Stimulated activated CD4-positive, alpha-beta T cell treated with anti-CD3 and anti-CD28 coated beads, Interleukin-2, amount 100 ng/mL, for 48 hours (primary cell): ENCODE data around the gene ZBTB47.

ENCODE experiments used
- DNase-seq, 2 donors: peaks; one replicate each; pipeline ENCODE4 v3.0.0-alpha.2; 2020

Gene ZBTB47

GRCh38 chr3:42701371-42702065 lies 48.0 kb downstream of the ZBTB47 start:
- DNase-seq: peak; percentile 46 to 55

DNA sequence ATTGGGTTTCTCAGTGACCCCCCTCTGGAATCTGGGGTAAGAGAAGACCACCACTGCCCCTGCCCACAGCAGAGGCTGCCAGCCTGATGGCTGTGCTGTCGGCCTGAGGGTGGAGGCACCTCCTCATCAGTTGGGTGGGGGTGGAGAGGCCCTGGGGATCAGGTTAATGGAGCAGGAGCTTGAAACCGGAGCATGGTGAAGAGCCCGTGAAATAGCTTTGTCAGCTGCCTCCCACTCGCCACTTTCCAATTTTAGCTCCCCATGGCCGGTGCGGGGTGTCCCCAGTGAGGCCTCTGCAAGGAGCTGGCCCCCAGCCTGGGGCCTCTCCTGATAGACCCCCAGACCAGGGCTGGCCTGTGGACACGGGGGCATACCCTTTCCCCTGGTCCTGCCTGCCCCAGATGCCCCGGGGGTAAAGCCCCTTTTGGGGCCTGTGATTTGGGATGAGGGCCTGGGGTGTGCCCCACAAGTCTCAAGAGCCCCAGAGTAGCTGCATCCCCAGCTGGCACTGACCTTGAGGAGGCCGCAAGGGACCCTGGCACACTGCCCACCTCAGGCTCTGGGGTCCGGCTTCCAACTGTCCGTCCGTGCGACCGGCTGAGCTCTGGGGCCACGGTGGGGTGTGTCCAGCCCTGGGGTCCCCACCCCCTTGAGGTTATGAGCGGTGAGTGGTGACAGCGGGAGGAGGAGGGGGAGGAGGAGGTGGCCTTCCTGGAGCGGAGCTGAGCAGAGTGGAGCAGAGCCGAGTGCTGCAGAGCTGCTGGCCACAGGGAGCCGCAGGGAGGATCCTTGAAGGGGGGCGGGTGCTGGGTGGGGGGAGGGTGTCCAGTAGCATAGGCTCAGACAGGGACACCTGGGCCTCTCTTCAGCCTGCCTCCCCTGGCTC lies 48.8 kb downstream of the ZBTB47 start, which contains the start of gene HHATL:
Gene HHATL (minus strand): TSS at position 733 of the 886 bp plus-strand sequence. CDS start 1,972 bp downstream, outside the sequence.
- no peak for DNase-seq

GRCh38 chr3:42702982-42703694 lies 49.6 kb downstream of the ZBTB47 start:
- DNase-seq: no peak

- DNase-seq: no peak
These were observed 50.2 kb downstream of the ZBTB47 start for GRCh38 chr3:42703695-42704025.

- no peak for DNase-seq
These were observed 50.8 kb downstream of the ZBTB47 start for GRCh38 chr3:42704136-42704841.

DNA sequence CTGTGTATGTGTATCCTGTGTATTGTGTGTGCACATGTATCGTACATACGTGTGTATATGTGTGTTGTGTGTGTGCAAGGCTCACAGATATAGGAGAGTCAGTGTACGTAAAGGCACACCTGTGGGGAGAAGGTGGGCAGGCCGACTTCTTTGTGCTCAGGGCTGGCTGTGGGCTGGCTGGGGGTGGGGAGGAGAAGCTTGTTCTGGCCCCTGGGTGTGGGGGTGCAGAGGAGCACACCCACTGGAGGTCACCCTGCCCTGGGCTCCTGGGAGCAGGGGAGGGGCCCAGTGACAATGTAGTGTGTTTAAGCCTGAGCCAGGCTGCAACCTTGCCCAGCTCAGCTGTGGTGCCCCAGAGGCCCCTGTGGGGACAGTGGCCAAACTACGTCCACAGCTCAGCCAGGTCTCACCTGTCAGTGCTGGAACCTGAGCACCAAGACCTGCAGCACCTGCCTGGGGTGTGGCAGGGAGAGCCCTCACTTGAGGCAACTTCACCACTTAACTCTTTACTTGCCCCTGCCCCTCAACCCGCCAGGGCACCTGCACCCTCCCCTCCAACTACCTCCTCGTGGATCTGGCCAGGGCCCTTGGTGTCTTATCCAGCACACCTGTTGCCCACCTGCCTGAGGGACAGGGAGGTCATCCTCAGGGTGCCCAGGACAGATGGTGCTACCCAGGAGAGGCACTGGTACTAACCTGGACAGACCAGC lies 51.7 kb downstream of the ZBTB47 start:
- DNase-seq: no peak

- DNase-seq: no peak
These were observed 52.6 kb downstream of the ZBTB47 start for GRCh38 chr3:42705962-42706585.

DNA sequence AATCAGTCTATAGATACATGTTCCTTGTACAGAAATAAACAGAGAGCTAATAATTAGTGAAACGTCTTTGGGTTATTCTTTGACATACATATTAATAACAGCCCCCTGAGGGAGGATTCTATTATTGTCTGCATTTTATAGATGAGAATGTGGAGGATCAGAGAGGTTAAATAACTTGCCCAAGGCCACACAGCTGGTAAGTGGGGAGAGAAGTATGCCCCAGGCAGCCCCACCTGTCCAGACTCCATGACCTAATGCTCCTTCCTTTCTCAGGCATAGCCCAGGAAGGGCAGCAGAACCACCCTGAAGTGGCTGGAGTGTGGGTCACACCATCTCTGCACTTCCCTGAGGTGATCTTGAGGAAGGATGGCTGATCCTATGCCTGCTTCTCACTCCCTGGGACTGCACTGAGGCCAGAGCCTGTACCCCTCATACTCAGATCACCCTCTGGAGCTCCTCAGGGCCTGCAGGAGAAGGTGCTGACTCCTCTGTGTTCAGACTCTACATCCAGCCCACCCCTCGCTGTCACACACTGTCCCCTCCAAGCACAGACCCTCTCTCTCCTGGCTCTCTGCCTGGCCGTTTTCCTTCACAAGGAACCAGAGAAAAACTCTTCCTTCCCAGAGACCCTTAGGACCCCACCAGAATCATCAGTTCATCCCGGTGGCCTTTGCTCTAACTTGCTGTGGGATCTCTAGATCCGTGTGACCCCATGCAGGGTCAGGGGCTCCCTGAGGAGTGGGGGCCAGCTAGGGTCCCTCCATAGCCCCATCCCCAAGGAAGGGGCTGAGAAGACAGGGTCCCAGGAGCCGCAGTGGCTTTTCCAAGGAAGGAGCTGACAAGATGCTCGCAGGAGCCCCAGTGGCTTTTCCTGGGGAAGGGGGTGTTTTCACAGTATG lies 53.5 kb downstream of the ZBTB47 start:
- no peak for DNase-seq

- DNase-seq: no peak
These were observed 54.3 kb downstream of the ZBTB47 start for GRCh38 chr3:42707620-42708355.

GRCh38 chr3:42708611-42709151 lies 55.2 kb downstream of the ZBTB47 start:
- no peak for DNase-seq

DNA sequence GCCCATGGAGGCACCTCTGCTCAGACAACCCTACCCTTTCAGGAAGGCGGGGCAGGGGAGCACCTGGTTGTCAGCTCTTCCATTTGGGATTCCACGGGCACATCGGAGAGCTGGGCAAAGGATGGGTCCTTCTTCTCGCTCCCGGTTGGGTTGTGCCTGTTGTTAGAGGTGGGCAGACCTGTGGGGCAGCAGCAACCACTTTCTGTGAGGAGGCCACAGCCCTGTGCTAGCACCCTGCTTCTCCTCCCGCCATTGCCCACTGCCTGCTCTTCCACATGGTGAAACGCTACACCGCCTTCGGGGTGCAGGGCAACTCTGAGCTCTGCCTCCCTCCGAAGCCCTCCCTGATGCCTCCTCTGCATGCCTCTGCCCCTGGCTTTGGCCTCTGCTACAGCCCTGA lies 56.1 kb downstream of the ZBTB47 start:
- no peak for DNase-seq

DNA sequence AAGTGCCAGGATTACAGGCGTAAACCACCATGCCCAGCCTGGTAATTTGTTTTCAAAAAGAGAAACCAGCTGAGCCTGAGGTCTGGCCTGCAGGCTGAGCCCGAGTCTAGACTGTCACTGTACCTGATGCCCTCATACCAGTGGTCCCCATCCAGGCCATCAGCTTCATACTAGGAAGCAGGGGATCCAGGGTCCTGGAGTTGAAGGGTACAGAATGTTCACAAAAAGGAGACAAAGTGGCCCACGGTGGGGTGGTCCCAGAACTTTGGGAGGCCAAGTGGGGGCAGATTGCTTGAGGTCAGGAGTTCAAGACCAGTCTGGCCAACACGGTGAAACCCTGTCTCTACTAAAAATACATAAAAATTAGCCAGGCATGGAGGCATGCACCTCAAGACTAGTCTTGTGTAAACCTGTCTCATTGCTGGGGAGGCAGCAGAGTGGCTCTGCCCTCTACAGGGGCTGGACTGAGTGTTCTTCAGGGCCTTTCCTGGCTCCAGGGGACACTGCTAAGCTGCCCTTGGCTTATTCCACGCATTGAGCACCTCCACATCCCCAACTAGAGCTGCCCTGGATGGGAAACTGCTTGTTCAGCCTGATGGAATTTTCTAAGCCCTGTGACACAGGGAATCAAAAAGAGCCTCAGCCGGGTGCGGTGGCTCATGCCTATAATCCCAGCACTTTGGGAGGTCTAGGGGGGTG lies 57.0 kb downstream of the ZBTB47 start:
- DNase-seq: no peak

DNA sequence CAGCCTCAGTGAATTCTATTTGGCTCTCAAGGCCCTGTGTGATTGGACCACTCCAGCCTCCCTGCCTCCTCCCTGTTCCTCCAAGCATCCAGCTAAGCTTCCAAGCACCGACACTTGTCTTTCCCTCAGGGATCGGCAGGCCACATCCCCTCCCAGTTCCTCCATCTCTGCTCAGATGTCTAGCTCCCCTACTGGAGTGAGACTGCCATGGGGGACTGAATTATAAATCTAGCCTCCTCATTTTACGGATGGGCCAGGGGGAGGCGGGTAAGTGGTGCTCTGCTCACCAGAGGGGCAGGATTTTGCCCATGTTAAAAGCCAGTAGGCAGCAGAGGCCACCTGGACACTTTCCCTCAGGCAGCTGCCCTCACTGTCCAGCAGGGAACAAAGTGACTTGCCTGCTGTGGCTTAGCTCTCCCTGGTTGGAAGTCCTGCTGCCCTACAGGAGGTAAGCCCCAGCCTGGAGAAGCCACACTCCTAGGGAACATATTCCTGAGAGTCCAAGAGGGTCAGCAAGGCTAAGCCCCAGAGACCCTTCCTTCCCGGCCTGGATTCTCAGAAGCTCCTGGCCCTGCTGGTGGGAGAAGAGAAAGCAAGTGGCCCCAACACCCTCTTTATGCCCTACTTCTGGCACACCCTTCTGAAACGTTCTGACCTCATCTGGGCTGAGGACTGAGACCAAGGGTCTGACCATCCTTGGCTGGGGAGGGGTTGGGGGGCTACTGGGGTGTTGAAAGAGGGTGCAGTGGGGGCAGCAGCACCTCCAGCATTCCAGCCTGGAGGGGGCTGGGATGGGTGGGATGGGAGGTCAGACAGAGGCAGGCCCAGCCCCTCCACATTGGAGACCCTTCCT lies 58.2 kb downstream of the ZBTB47 start:
- DNase-seq: no peak

GRCh38 chr3:42712344-42712648 lies 58.8 kb downstream of the ZBTB47 start:
- no peak for DNase-seq

DNA sequence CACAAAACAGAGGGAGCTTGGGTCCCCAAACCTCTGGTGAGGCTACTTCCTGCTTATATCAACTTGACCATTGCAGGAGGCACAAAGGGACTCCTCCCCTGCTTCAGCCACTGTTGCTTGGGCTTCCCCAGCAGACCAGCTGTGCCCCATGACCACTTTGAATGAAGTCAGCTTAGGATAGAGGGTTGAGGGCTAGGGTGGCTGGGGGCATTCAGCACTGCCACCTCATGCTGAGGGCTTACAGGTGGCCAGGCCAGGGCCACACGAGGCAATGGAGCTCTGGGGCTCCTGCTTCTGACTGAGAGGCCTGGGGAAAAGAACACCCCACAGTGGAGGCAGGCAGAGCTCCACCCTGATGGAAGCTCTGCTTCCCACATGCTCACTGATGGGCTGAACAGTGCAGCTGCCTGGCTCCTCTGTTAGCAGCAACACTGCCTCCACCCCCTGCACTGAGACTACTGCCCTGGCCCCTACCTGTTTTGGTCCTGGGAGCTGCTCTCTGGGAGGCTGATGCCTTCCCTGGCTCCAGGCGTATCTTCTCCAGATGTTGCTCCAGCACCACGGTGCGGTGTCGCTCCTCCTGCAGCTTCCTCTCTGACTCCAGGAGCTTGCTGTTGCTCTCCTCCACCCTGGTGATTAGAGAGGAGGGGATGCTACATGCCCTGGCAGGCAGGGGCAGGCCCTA lies 59.3 kb downstream of the ZBTB47 start:
- no peak for DNase-seq

DNA sequence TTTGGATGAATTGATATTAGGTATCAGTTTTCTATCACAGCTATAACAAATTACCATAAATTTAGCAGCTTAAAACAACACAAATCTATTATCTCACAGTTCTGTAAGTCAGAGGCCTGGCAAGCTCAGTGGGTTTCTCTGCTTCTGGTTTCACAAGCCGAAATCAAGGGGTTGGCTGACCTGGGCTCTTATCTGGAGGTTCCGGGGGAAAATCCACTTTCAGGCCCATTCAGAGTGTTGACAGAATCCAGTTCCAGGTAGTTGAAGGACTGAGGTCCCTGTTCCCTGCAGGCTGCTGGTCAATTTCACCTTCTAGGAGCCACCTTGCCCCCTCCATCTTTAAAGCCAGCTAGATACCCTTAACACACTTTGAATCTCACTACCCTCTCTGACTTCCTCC lies 60.2 kb downstream of the ZBTB47 start:
- DNase-seq: no peak

- DNase-seq: no peak
These were observed 60.8 kb downstream of the ZBTB47 start for GRCh38 chr3:42714171-42714852.
